Stomach (tissue), 9 donors: Measurements from ENCODE around the gene TRIM63. TPM values are rescaled to one million over a fixed set of nuclear protein-coding genes. Genes with fewer than 3 reads are reported as not detected.

Source experiments
- DNase-seq, 2 donors: peaks; one replicate each; pipeline versions ENCODE4 v3.0.0 to v3.0.0-alpha.2; 2013 to 2019
- H3K27ac ChIP-seq, 5 donors: fragments of 200-600 bp in 4 of 5; sonication (generic) in 4 of 5; one replicate each; pipeline ENCODE4 v1.5.1; 2013 to 2019; ENCODE audit warnings: mild to moderate bottlenecking in 1 of 5, moderate library complexity in 1 of 5
- H3K27me3 ChIP-seq, 3 donors: fragments of 200-600 bp; sonication (generic); one replicate each; pipeline ENCODE4 v1.5.1; 2017 to 2019; ENCODE audit warnings: mixed run types in 1 of 3
- H3K36me3 ChIP-seq, 4 donors: fragments of 200-600 bp; sonication (generic); 1 replicate in 3 of 4; 2 replicates in 1 of 4; pipeline ENCODE4 v1.5.1; 2016 to 2019
- H3K4me1 ChIP-seq, 4 donors: fragments of 200-600 bp; sonication (generic); one replicate each; pipeline ENCODE4 v1.5.1; 2016 to 2019
- H3K4me3 ChIP-seq, 4 donors: fragments of 200-600 bp; sonication (generic) in 3 of 4; one replicate each; pipeline ENCODE4 v1.5.1; 2016 to 2019; ENCODE audit warnings: mild to moderate bottlenecking in 1 of 4
- H3K9me3 ChIP-seq, 4 donors: fragments of 200-600 bp; sonication (generic); one replicate each; pipeline ENCODE4 v1.5.1; 2016 to 2019
- CTCF ChIP-seq, 7 experiments: fragments of 450-650 bp in 4 of 7; fragments of 200-600 bp in 3 of 7; sonication (generic) in 3 of 7; IDR thresholded peaks; one replicate each; pipeline ENCODE4 v1.5.1; 2016 to 2019; ENCODE audit warnings: antibody characterized with exemption in 7 of 7, control low read depth in 2 of 7, mild to moderate bottlenecking in 1 of 7
- EP300 ChIP-seq: sonication (generic); formaldehyde crosslinking; IDR thresholded peaks from one replicate; pipeline ENCODE4 v1.6.1; 2017; ENCODE audit warnings: antibody characterized with exemption
- POLR2A ChIP-seq, 4 donors: fragments of 450-650 bp; IDR thresholded peaks; one replicate each; pipeline ENCODE4 v1.6.1; 2016; ENCODE audit warnings: antibody characterized with exemption in 4 of 4, control low read depth in 2 of 4, mild to moderate bottlenecking in 1 of 4, moderate library complexity in 1 of 4
- POLR2AphosphoS5 ChIP-seq, 3 donors: sonication (generic); formaldehyde crosslinking; IDR thresholded peaks; one replicate each; pipeline ENCODE4 v1.6.1; 2016; ENCODE audit warnings: antibody characterized with exemption in 3 of 3
- WGBS, 5 donors: extraction: QIAGEN DNeasy Blood & Tissue Kit in 3 of 5; methylation state at CpG; one replicate each; pipeline versions ENCODE4 v1.1.5 to v1.1.7; 2013 to 2018; 5-methylcytosine and 5-hydroxymethylcytosine counted together
- intact Hi-C: fragments of 100-400 bp; cut with DNase I; formaldehyde crosslinking; loops from one replicate; pipeline ENCODE4 v1.15.1; 2023; ENCODE audit warnings: low total_unique reads
- polyA plus RNA-seq, 3 donors: library from polyadenylated mRNA; stranded (reverse); fragments of 200-250 nt; gene quantifications; one replicate each; pipeline ENCODE4 v1.2.3, GENCODE V29; 2013
- total RNA-seq, 5 donors: library from RNA; depleted of rRNA; stranded (reverse); fragments of >200 nt; gene quantifications; one replicate each; pipeline versions ENCODE4 v1.1.0 to v1.2.3, GENCODE V29; 2014 to 2016
- donor health status: healthy with polysubstance abuse.
- donor health status: Bipolar disorder and iron deficiency.
- donor health status: healthy.

TRIM63 gene
- total and polyA plus RNA-seq, 8 donors = 0.37 to 6.0 (median 0.42) TPM; not detected in 4

- no peak for TF ChIP-seq EP300
- TF ChIP-seq POLR2A (IDR thresholded peaks at IDR 0.05) = no peak
- TF ChIP-seq CTCF (IDR thresholded peaks at IDR 0.05) = no peak
- no peak for TF ChIP-seq POLR2AphosphoS5 (IDR thresholded peaks at IDR 0.05)
- H3K4me1 ChIP-seq = peaks cover 0 to 26% (median 9%) of the 10 kb centered on the region in 4 donors
- no peaks in the 10 kb centered on the region for H3K27me3 ChIP-seq
- peak in 1 of 2 donors; percentile 36 for DNase-seq
- 35 to 52% (median 42%) methylated on average over 3 of the region's 3 CpGs for WGBS, 5 donors
- no peaks in the 10 kb centered on the region for H3K9me3 ChIP-seq
- intact Hi-C loops = no loop called here
- H3K4me3 ChIP-seq = no peak overlapping the region
- H3K27ac ChIP-seq = no peak overlapping the region
- H3K36me3 ChIP-seq = no peaks in the 10 kb centered on the region
Measured at GRCh38 chr1:26012864-26013263, 54.6 kb downstream of the TRIM63 start.

- intact Hi-C loops = no loop called here
- H3K36me3 ChIP-seq = no peaks in the 10 kb centered on the region
- H3K9me3 ChIP-seq = no peaks in the 10 kb centered on the region
- H3K4me1 ChIP-seq = peaks cover 0 to 10% (median 3%) of the 10 kb centered on the region in 4 donors
- TF ChIP-seq POLR2A (IDR thresholded peaks at IDR 0.05) (no peak), EP300 (no peak), CTCF (IDR thresholded peaks at IDR 0.05) (no peak), POLR2AphosphoS5 (IDR thresholded peaks at IDR 0.05) (no peak)
- 71 to 83% (median 79%) methylated on average over 2 to 3 of the region's 3 CpGs for WGBS, 5 donors
- DNase-seq = no peak
- H3K27me3 ChIP-seq = no peaks in the 10 kb centered on the region
- no peak overlapping the region for H3K27ac ChIP-seq
- H3K4me3 ChIP-seq = no peak overlapping the region
Measured at GRCh38 chr1:26010825-26011224, 56.6 kb downstream of the TRIM63 start.

- 68 to 80% (median 75%) methylated on average over 6 of the region's 6 CpGs for WGBS, 5 donors
Measured at GRCh38 chr1:26009796-26010447, 57.5 kb downstream of the TRIM63 start.

GRCh38 chr1:26006710-26007109 lies 60.7 kb downstream of the TRIM63 start:
- no peak for DNase-seq
- Histone ChIP-seq H3K27me3 (no peaks in the 10 kb centered on the region), H3K27ac (no peak overlapping the region), H3K4me3 (no peak overlapping the region), H3K4me1 (peaks cover 0 to 7% (median 0%) of the 10 kb centered on the region in 4 donors), H3K9me3 (no peaks in the 10 kb centered on the region), H3K36me3 (no peaks in the 10 kb centered on the region)
- TF ChIP-seq EP300 (no peak), POLR2A (IDR thresholded peaks at IDR 0.05) (no peak), CTCF (IDR thresholded peaks at IDR 0.05) (no peak), POLR2AphosphoS5 (IDR thresholded peaks at IDR 0.05) (no peak)
- 90 to 93% (median 92%) methylated on average over 16 of the region's 16 CpGs for WGBS, 5 donors
- intact Hi-C loops = no loop called here

More at GRCh38 chr1:26009796-26010447, 57.5 kb downstream of the TRIM63 start:
- no peak for DNase-seq
- no peak overlapping the region for H3K27ac ChIP-seq
- H3K4me3 ChIP-seq = no peak overlapping the region
- peaks cover 0 to 10% (median 5%) of the 10 kb centered on the region in 4 donors for H3K4me1 ChIP-seq
- TF ChIP-seq POLR2AphosphoS5 (IDR thresholded peaks at IDR 0.05) (no peak), POLR2A (IDR thresholded peaks at IDR 0.05) (no peak), EP300 (no peak), CTCF (IDR thresholded peaks at IDR 0.05) (no peak)
- H3K9me3 ChIP-seq = no peaks in the 10 kb centered on the region
- H3K27me3 ChIP-seq = no peaks in the 10 kb centered on the region
- no peaks in the 10 kb centered on the region for H3K36me3 ChIP-seq
- intact Hi-C loops = no loop called here
